ENCODE results near the gene F2R.

The F2R gene

DNA sequence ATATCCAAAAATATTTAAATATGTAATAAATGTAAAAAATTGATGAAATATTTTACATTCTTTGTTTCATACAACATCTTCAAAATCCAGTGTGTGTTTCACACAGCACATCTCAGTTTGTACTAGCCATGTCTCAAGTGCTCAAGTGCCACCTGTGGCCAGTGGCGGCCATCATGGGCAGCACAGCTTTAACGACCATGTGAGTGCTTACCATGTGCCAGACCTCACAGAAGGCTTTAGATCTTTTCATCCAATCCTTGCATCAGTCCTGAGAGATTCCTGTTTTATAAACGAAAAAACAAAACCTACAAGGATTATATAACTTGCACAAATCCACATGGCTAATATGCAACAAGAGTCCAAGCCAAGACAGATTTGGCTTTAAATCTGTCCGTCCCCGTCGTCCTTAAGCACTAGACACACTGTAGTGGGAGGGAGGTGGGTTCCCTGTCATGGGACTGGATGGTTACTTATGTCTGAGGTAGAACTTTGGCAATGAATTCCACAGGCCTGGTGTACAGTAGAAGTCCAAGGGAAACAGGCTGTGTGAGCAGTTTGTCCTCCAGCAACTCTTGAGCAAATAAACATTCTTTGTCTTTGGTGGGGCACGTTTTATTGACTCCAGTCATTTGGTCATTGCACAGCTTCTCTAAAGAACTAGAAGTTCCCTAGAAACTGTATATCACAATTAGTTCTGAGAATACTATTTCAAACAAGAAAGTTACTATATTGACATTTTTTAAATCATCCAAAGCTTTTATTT, 25.0 kb upstream of the F2R start:
- no peak for DNase-seq

DNA sequence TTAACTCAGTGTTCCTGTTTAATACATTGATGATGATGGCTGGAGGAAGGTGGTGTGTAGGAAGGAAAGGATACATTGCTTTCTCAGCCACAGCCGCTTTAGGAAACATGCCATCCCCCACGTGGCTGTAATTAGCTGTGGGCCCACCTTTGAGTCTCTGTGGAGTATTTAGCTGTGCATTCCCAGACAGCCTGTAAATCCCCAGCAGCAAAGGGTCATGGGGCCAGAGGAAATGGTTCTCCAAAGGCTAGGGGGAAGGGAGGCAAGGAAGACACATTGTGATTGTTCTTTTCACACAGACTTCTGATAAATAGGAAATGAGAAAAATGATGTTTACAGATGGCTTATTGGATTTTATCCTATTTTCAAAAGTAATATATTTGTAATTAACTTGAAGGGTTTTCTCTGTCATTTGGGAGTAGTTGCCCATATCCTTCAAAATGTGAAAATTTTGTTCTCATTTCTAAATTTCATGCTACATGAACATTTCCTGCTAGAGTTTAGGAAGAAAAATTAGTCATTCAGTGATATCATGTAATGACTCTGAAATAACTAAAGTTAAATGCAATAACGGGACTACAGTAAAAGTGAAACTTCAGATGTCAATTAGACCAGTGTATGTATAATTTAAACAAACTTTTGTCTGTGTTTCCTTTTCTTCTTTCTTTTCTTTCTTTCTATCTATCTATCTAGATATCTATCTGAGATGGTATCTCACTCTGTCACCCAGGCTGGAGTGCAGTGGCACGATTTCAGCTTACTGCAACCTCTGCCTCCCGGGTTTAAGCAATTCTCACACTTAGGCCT, 24.3 kb upstream of the F2R start:
- DNase-seq: no peak

DNA sequence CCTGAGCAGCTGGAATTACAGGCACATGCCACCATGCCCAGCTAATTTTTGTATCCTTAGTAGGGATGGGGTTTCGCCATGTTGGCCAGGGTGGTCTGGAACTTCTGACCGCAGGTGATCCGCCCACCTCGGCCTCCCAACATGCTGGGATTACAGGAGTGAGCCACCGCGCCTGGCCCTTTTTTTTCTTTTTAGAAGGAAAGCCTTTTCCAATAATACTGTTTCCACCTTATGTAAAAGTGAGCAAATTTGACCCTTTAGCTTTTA, 23.7 kb upstream of the F2R start:
- no peak for DNase-seq

DNA sequence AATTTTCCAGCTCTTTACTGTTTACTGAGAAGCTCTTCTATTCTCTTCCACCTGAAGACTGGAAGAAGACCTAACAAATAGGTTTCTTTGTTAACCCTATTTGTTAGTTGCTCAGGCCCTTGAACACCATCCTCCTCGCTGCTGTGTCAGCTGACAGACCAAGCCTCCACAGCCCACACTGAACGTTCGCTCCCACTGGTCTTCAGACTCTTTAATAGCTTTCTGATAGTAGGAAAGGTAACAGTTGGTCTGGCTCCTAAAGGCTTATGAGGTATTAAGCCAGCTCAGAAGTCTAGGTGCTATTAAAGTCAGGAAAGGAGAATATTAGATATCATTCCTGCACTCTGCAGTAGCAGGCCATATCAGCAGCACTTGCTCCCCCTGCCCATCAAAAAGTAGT, 23.3 kb upstream of the F2R start:
- no peak for DNase-seq

- DNase-seq: no peak
Observed at GRCh38 chr5:76693141-76693540, 22.8 kb upstream of the F2R start.

DNA sequence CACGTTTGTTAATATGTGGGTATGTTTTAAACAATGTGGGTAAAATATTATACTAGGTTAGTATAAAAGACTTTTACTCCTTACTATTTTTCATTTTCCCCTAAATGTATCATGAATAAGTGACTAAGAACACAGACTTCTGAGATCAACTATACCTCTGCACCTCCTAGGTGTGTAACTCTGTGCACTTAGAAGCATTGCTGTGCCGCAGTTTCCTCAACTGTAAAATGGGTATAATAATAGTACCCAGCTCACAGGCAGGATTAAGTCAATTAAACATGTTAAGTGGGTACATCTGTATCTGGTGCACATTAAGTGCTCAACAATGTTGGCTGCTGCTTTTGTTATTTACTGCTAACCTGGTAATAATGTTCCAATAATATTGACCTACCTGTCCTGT, 21.6 kb upstream of the F2R start:
- no peak for DNase-seq

GRCh38 chr5:76695346-76695745, 20.6 kb upstream of the F2R start:
- no peak for DNase-seq

GRCh38 chr5:76696251-76696650, 19.7 kb upstream of the F2R start:
- DNase-seq: no peak

DNA sequence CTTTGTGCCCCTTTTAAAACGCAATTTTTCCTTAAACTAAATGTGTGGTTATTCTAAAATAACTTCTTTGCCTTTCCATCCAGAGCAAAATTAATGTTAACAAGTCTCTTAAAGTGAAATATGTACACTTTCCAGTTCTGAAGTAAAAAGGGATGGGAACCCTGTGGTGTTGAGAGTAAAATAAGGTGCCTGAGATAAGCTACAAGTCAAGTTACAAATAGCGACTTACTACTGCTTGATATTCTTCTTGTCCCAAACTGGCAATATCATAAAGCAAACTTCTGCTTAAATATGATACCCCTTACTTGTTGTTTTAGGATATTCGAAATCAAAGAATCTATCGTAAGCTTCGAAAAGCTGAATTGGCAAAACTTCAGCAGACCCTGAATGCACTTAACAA, 18.3 kb upstream of the F2R start:
- DNase-seq: no peak

DNA sequence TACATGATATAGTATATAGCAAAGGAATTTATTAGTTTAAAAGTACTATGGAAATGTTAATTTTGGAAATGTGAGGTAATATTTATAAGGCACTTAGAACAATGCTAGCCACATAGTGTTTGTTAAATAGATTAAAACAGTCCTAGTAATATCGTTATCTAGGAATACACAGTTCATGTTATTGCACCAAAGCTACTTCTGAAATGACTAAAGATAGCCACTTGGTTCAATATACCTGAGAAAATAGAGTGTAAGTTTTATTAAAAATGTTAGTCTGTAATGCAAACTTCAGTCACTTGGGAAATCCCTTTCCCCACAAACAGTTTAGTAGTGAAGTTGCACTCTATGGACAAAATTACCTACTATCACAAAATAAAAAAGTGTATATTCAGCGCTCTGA, 15.4 kb upstream of the F2R start:
- no peak for DNase-seq

GRCh38 chr5:76701298-76701697, 14.6 kb upstream of the F2R start:
- DNase-seq: no peak

- DNase-seq: no peak
Observed at GRCh38 chr5:76703707-76704106, 12.2 kb upstream of the F2R start.

DNA sequence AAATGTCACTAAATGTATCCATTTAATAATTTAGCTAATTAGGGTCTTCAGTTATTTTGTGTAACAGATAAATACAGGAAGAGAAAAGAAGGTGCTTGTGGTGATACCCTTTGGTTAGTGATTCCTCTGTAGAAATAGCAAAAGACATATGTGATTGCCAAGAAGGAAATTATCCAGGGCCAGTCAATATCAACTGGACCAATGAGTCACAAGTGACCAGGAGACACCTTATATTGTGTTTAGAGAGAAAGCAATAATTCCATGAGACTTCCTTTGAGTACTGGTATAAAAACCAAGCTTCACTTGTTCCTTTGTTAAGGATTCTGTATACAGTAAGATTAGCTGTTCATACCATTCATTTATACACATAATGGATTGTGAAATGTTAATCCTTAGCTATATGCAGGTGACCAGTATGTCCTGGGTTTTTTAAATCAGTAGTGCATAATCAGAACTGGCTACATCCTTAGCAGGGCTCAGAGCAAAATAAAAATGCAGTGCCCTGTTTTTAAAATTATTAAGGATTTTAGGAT, 11.7 kb upstream of the F2R start:
- no peak for DNase-seq

DNA sequence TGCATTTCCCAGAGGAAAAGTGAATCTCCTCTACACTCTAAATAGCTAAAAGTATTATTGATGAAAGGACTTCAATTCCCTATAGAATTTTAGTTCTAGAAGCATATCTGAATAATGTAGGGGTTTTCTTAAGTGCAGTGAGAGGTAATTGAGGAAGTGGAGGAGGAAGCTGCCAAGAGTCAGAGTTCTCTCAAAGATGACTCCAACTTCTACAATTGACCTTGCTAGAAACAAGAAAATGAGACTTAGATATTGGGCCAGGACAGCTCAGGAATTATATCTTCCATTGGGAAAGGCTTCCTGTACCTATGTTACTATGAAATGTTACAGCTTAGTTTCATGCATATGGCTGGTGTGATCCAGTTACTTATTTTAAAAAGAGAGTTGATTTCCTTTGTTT, 10.4 kb upstream of the F2R start:
- no peak for DNase-seq

DNA sequence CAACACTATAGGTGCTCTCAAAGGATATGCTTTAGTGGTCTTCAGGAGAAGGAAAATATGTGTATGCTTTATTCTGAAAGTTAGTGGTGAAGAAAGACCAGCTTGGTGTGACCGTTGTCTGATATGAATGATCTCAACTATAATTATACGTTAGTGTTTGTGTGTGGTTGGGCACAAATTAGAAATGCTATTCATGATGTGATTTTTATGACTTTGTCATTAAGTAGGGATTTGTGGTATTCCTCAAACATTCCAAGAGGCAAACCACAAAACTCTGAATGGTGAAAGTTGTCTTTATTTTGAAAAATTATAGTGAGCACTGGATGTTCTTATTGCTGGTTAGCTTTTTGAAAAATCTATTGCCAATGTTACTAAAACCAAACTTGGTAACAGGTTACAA, 6.2 kb upstream of the F2R start:
- DNase-seq: no peak

GRCh38 chr5:76710991-76711390, 4.9 kb upstream of the F2R start:
- no peak for DNase-seq

- no peak for DNase-seq
Observed at GRCh38 chr5:76714751-76715485, 1.0 kb upstream of the F2R start.

DNA sequence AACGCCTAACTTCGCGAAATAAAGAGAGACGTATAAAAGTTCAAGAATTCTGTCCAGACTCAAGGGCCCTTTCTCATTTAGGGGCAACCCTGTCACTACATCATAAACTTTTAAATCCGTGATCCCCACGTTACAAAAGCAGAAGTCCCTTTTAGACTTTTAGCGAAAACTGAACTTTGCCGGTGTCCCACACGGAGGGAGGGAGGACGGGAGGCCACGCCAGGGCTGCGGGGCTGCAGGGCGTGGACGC, 515 bp upstream of the F2R start:
- DNase-seq: no peak

GRCh38 chr5:76716456-76717157, 681 bp downstream of the F2R start:
- no peak for DNase-seq

GRCh38 chr5:76717222-76718083, 1.5 kb downstream of the F2R start:
- no peak for DNase-seq

DNA sequence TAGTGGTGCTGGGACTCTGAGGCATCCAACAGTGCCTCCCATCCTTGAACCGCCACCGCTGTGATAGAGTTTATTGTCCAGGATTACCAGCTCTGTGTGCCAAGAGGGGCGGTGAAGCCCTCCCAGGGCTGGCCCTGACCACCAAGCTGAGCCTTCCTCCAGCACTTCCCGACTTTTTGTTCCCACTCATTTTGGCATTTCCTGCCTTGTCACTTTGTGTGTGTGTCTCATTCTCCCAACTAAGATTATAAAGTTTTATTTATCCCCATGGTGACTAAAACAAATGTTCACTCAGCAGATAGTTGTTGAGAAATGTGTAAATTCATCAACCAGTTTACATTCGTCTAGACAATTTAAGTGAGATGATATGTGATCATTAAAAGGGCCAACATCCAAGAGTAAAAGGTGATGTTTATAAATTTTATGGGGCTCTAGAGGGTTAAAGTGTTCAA, 2.5 kb downstream of the F2R start:
- DNase-seq: no peak

DNA sequence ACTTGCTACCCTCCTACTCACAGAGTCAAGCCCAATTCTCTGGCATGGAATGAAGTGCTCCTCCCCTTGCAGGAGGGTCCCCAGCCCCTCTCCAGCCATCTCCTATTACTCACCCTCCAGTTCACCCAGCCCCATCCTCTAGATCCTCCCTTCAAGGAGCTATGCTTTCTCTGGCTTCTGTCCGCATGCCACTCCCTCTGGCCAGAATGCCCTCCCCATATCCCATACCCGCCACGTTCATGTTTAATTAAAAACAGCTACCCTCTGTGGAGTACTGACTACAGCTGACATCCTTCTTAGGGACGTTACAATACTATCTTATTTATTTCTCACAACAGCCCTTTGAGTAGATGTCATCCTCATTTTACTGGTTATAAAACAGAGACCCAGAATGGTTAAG, 3.0 kb downstream of the F2R start:
- DNase-seq: no peak

Measured in NCI-H748 treated with DMSO at 0.1 percent for 48 hours (cell line).